IMR-90 (cell line): Measurements from ENCODE around the gene SYCE3. TPM values are rescaled to one million over a fixed set of nuclear protein-coding genes. Genes with fewer than 3 reads are reported as not detected.

Experiments used
- ATAC-seq: fragments of 200-7000 bp; cut with Tn5 transposase; 2 replicates; pipeline ENCODE4 v1.9.1; 2020; ENCODE audit warnings: low read depth, mild to moderate bottlenecking, moderate library complexity
- BruUV-seq: library from RNA; stranded (reverse); fragments of 400-500 nt; replicated peaks from 2 replicates; lab custom pipeline; 2021; lab: Mats Ljungman, UMichigan
- CTCF ChIA-PET: fragments of 300-600 bp; formaldehyde crosslinking; extraction: SDS; loops from one replicate; lab custom pipeline; 2021; ENCODE audit warnings: antibody characterized with exemption; lab: Yijun Ruan, JAX
- POLR2A ChIA-PET: fragments of 300-600 bp; sonication (Branson Sonifier 250); formaldehyde crosslinking; loops from one replicate; lab custom pipeline; 2022; ENCODE audit warnings: antibody characterized with exemption; ENCODE audit not compliant: unreplicated experiment; lab: Charles Lee
- DNase-seq: peaks from one replicate; pipeline ENCODE4 v3.0.0; 2013
- H2AFZ ChIP-seq: replicated peaks from 2 replicates; pipeline ENCODE3; 2013; ENCODE audit warnings: low read length, mild to moderate bottlenecking; ENCODE audit not compliant: poor library complexity
- H2AK5ac ChIP-seq: 2 replicates; pipeline ENCODE4 v1.6.1; 2013; ENCODE audit warnings: low read depth, low read length, inconsistent platforms
- H2AK9ac ChIP-seq: replicated peaks from 2 replicates; pipeline ENCODE3; 2013; ENCODE audit warnings: mild to moderate bottlenecking, low read depth, low read length, moderate library complexity; ENCODE audit not compliant: poor library complexity
- H2BK120ac ChIP-seq: 2 replicates; pipeline ENCODE4 v1.6.1; 2013; ENCODE audit warnings: low read depth, low read length, inconsistent platforms
- H2BK15ac ChIP-seq: 3 replicates; pipeline ENCODE4 v1.6.1; 2013; ENCODE audit warnings: low read depth, low read length, inconsistent platforms
- H2BK20ac ChIP-seq: 2 replicates; pipeline ENCODE4 v1.6.1; 2013; ENCODE audit warnings: low read depth, mild to moderate bottlenecking, inconsistent platforms, low read length, moderate library complexity
- H2BK5ac ChIP-seq: 2 replicates; pipeline ENCODE4 v1.6.1; 2013; ENCODE audit warnings: mild to moderate bottlenecking, low read depth, low read length, inconsistent platforms; ENCODE audit not compliant: poor library complexity, severe bottlenecking
- H3K14ac ChIP-seq: replicated peaks from 2 replicates; pipeline ENCODE4 v1.6.1; 2013; ENCODE audit warnings: low read depth, low read length, inconsistent platforms
- H3K18ac ChIP-seq: 2 replicates; pipeline ENCODE4 v1.6.1; 2013; ENCODE audit warnings: low read depth, low read length, control low read depth
- H3K23ac ChIP-seq: 2 replicates; pipeline ENCODE4 v1.6.1; 2013; ENCODE audit warnings: low read depth, low read length, inconsistent platforms
- H3K27ac ChIP-seq: 2 replicates; pipeline ENCODE4 v1.5.1; 2013; ENCODE audit warnings: mild to moderate bottlenecking, control low read depth, low read length; ENCODE audit not compliant: insufficient read depth
- H3K27me3 ChIP-seq: 2 replicates; pipeline ENCODE4 v1.6.1; 2013; ENCODE audit warnings: low read length; ENCODE audit not compliant: control insufficient read depth, insufficient read depth
- H3K36me3 ChIP-seq: 2 replicates; pipeline ENCODE4 v1.6.1; 2013; ENCODE audit warnings: low read length, mixed read lengths; ENCODE audit not compliant: control insufficient read depth, insufficient read depth
- H3K4ac ChIP-seq: 2 replicates; pipeline ENCODE4 v1.6.1; 2013; ENCODE audit warnings: low read depth, low read length, inconsistent platforms
- H3K4me1 ChIP-seq: 2 replicates; pipeline ENCODE4 v1.6.1; 2013; ENCODE audit warnings: low read length, mixed read lengths; ENCODE audit not compliant: control insufficient read depth, insufficient read depth
- H3K4me2 ChIP-seq: 2 replicates; pipeline ENCODE4 v1.6.1; 2013; ENCODE audit warnings: low read depth, mild to moderate bottlenecking, control low read depth, low read length, moderate library complexity
- H3K4me3 ChIP-seq: 2 replicates; pipeline ENCODE4 v1.5.1; 2013; ENCODE audit warnings: low read depth, mild to moderate bottlenecking, control low read depth, low read length, moderate library complexity; ENCODE audit not compliant: insufficient read depth
- H3K56ac ChIP-seq: 2 replicates; pipeline ENCODE4 v1.6.1; 2013; ENCODE audit warnings: low read length, inconsistent platforms; ENCODE audit not compliant: insufficient read depth; ENCODE audit errors: extremely low read depth
- H3K79me1 ChIP-seq, 2 experiments: 2 replicates each; pipeline ENCODE4 v1.6.1; 2013; ENCODE audit warnings: low read length in 2 of 2, inconsistent platforms in 1 of 2, low read depth in 1 of 2
- H3K9ac ChIP-seq: 2 replicates; pipeline ENCODE4 v1.6.1; 2013; ENCODE audit warnings: low read depth, low read length, control low read depth
- H3K9me1 ChIP-seq: 2 replicates; pipeline ENCODE4 v1.6.1; 2013; ENCODE audit warnings: low read length, inconsistent platforms; ENCODE audit not compliant: insufficient read depth
- H3K9me3 ChIP-seq: 2 replicates; pipeline ENCODE4 v1.6.1; 2013; ENCODE audit warnings: low read length; ENCODE audit not compliant: control insufficient read depth, insufficient read depth
- H4K20me1 ChIP-seq: 2 replicates; pipeline ENCODE4 v1.6.1; 2013; ENCODE audit warnings: low read length, inconsistent platforms; ENCODE audit not compliant: insufficient read depth
- H4K5ac ChIP-seq: 2 replicates; pipeline ENCODE4 v1.6.1; 2013; ENCODE audit warnings: mild to moderate bottlenecking, low read depth, low read length, control low read depth
- H4K8ac ChIP-seq, 2 experiments: 2 replicates each; pipeline ENCODE4 v1.6.1; 2013; ENCODE audit warnings: low read depth in 2 of 2, low read length in 2 of 2, control low read depth in 1 of 2, inconsistent platforms in 1 of 2
- H4K91ac ChIP-seq: 2 replicates; pipeline ENCODE4 v1.6.1; 2013; ENCODE audit warnings: low read depth, low read length, inconsistent platforms; ENCODE audit not compliant: insufficient read depth
- CEBPB ChIP-seq: IDR thresholded peaks from 2 replicates; pipeline ENCODE4 v1.6.1; 2012; ENCODE audit warnings: low read depth, low read length, improper control_type of control experiment
- CHD1 ChIP-seq: IDR thresholded peaks from 2 replicates; pipeline ENCODE4 v1.6.1; 2012; ENCODE audit warnings: low read depth, low read length, improper control_type of control experiment
- FOS ChIP-seq: fragments of 150-350 bp; IDR thresholded peaks from 2 replicates; pipeline ENCODE4 v1.6.1; 2016; ENCODE audit warnings: low read depth, low read length
- MXI1 ChIP-seq: IDR thresholded peaks from 2 replicates; pipeline ENCODE4 v1.6.1; 2012; ENCODE audit warnings: low read depth, mild to moderate bottlenecking, low read length, moderate library complexity, borderline replicate concordance
- NFE2L2 ChIP-seq: fragments of 150-350 bp; IDR thresholded peaks from 2 replicates; pipeline ENCODE4 v1.6.1; 2016; ENCODE audit warnings: low read depth, mild to moderate bottlenecking, low read length
- POLR2A ChIP-seq: IDR thresholded peaks from 2 replicates; pipeline ENCODE4 v1.6.1; 2012; ENCODE audit warnings: mild to moderate bottlenecking, low read depth, low read length
- RAD21 ChIP-seq: IDR thresholded peaks from 2 replicates; pipeline ENCODE4 v1.6.1; 2012; ENCODE audit warnings: low read length, improper control_type of control experiment
- RCOR1 ChIP-seq: IDR thresholded peaks from 2 replicates; pipeline ENCODE4 v1.6.1; 2012; ENCODE audit warnings: mild to moderate bottlenecking, low read length, improper control_type of control experiment; ENCODE audit not compliant: insufficient replicate concordance
- RFX5 ChIP-seq: IDR thresholded peaks from 2 replicates; pipeline ENCODE4 v1.8.0; 2012; ENCODE audit warnings: low read depth, mild to moderate bottlenecking, low read length, moderate library complexity
- USF2 ChIP-seq: fragments of 150-350 bp; IDR thresholded peaks from 2 replicates; pipeline ENCODE4 v1.6.1; 2017; ENCODE audit warnings: mild to moderate bottlenecking, antibody characterized with exemption, low read length, low read depth
- WGBS, 2 experiments: methylation state at CpG; one replicate each; pipeline versions ENCODE4 v1.1.5 to v1.1.7; 2013; ENCODE audit warnings: missing lambda C conversion rate in 2 of 2; ENCODE audit not compliant: insufficient read length in 1 of 2; ENCODE audit errors: extremely low coverage in 2 of 2; 5-methylcytosine and 5-hydroxymethylcytosine counted together
- dilution Hi-C: fragments of 300-500 bp; cut with HindIII; formaldehyde crosslinking; loops from one replicate; pipeline ENCODE4 v1.14.3; 2018; ENCODE audit warnings: low sequenced_read_pairs; ENCODE audit not compliant: unreplicated experiment
- in situ Hi-C: fragments of 300-500 bp; cut with MboI; formaldehyde crosslinking; loops from 3 replicates; pipeline ENCODE4 v1.14.3; 2019; ENCODE audit warnings: low sequenced_read_pairs, inconsistent platforms, mixed read lengths
- intact Hi-C: fragments of 100-400 bp; cut with micrococcal nuclease; formaldehyde crosslinking; loops from 2 replicates; pipeline ENCODE4 v1.10.0; 2022
- polyA plus RNA-seq, 3 experiments: library from polyadenylated mRNA; depleted of rRNA; stranded (reverse); fragments of >200 nt; gene quantifications; 2 replicates each; pipeline ENCODE4 v1.2.3, GENCODE V29; 2012; ENCODE audit warnings: low replicate concordance in 1 of 3
- total RNA-seq: library from RNA; depleted of rRNA; stranded (reverse); fragments of >200 nt; gene quantifications from 2 replicates; pipeline ENCODE4 v1.2.3, GENCODE V29; 2012

The SYCE3 gene
- total and polyA plus RNA-seq, 2 of the 4 experiments (the other 2 are of a cell fraction): not detected

- H3K36me3 ChIP-seq: no peaks in the 10 kb centered on the region; the same call in 1 of the 2 replicates
- no peak overlapping the region for H3K14ac ChIP-seq
- H3K9me1 ChIP-seq: no peaks in the 10 kb centered on the region
- no peak overlapping the region for H2BK5ac ChIP-seq
- no peak overlapping the region for H4K8ac ChIP-seq
- in situ Hi-C loops: no loop called here
- H3K27me3 ChIP-seq: no peaks in the 10 kb centered on the region
- DNase-seq: no peak
- no peak for ATAC-seq
- H3K4me2 ChIP-seq: no peak overlapping the region
- no peak overlapping the region for H2AK9ac ChIP-seq
- no peak overlapping the region for H2AFZ ChIP-seq
- H3K4me1 ChIP-seq: no peaks in the 10 kb centered on the region; the same call in 1 of the 2 replicates
- no peak overlapping the region for H3K18ac ChIP-seq
- WGBS, 2 experiments: 80% methylated on average over 1 of the region's 11 CpGs; no CpG with 5 or more reads in 1 of the 2 experiments
- no peaks in the 10 kb centered on the region for H3K79me1 ChIP-seq
- no peaks in the 10 kb centered on the region for H4K20me1 ChIP-seq
- H2BK20ac ChIP-seq: no peak overlapping the region
- H2AK5ac ChIP-seq: no peak overlapping the region
- ChIA-PET POLR2A (no interaction called here), CTCF (interaction anchor here (1.7 kb wide), 1 partner anchor 10 kb away, joined by 7 read pairs; the partner anchor contains the start of gene SYCE3)
- H4K5ac ChIP-seq: no peak overlapping the region
- no peak overlapping the region for H3K9ac ChIP-seq
- dilution Hi-C loops: no loop called here
- no peak overlapping the region for H3K27ac ChIP-seq
- H3K56ac ChIP-seq: no peak overlapping the region
- intact Hi-C loops: no loop called here
- no peak overlapping the region for H4K91ac ChIP-seq
- no peak overlapping the region for H3K4ac ChIP-seq
- no peak overlapping the region for H3K23ac ChIP-seq
- no peak overlapping the region for H2BK15ac ChIP-seq
- H3K9me3 ChIP-seq: no peaks in the 10 kb centered on the region
- no peak overlapping the region for H3K4me3 ChIP-seq
- no peak overlapping the region for H2BK120ac ChIP-seq
- no peak for TF ChIP-seq USF2
- no peak for TF ChIP-seq CEBPB
- TF ChIP-seq NFE2L2: no peak
- TF ChIP-seq POLR2A: no peak
- TF ChIP-seq FOS: no peak
- no peak for TF ChIP-seq RAD21
- TF ChIP-seq MXI1: no peak
- TF ChIP-seq RCOR1: no peak
- no peak for TF ChIP-seq CHD1
- no peak for TF ChIP-seq RFX5
- BruUV-seq: no TSS peak
Measured at GRCh38 chr22:50572965-50573364, 10.2 kb upstream of the SYCE3 start.
